Smooth muscle cell (in vitro differentiated cells): ENCODE data around the gene TEKT3. TPM values are rescaled to one million over a fixed set of nuclear protein-coding genes. Genes with fewer than 3 reads are reported as not detected.

Source experiments
- DNase-seq: peaks from one replicate; lab custom pipeline; 2025; ENCODE audit not compliant: unreplicated experiment; lab: John Stamatoyannopoulos, UW
- H2AFZ ChIP-seq: fragments of 200-600 bp; sonication (generic); 2 replicates; pipeline ENCODE4 v1.6.0; 2016; ENCODE audit warnings: antibody characterized with exemption, low read depth, mild to moderate bottlenecking
- H3F3A ChIP-seq: fragments of 200-600 bp; sonication (generic); 2 replicates; pipeline ENCODE4 v1.6.0; 2017; ENCODE audit warnings: antibody characterized with exemption, low read depth
- H3K27ac ChIP-seq: fragments of 200-600 bp; sonication (generic); 2 replicates; pipeline ENCODE4 v1.5.1; 2016; ENCODE audit warnings: low read depth, mild to moderate bottlenecking
- H3K27me3 ChIP-seq: fragments of 200-600 bp; sonication (generic); 2 replicates; pipeline ENCODE4 v1.6.1; 2016; ENCODE audit warnings: low read depth, mild to moderate bottlenecking
- H3K36me3 ChIP-seq: fragments of 200-600 bp; sonication (generic); 2 replicates; pipeline ENCODE4 v1.5.1; 2016; ENCODE audit warnings: low read depth
- H3K4me1 ChIP-seq: fragments of 200-600 bp; sonication (generic); 2 replicates; pipeline ENCODE4 v1.5.1; 2016; ENCODE audit warnings: low read depth
- H3K4me2 ChIP-seq: fragments of 200-600 bp; sonication (generic); 2 replicates; pipeline ENCODE4 v1.6.0; 2016; ENCODE audit warnings: mild to moderate bottlenecking
- H3K4me3 ChIP-seq: fragments of 200-600 bp; sonication (generic); 2 replicates; pipeline ENCODE4 v1.5.1; 2016; ENCODE audit warnings: mild to moderate bottlenecking
- H3K79me2 ChIP-seq: fragments of 200-600 bp; sonication (generic); 2 replicates; pipeline ENCODE4 v1.6.0; 2016; ENCODE audit warnings: low read depth, mild to moderate bottlenecking
- H3K9ac ChIP-seq: fragments of 200-600 bp; sonication (generic); 2 replicates; pipeline ENCODE4 v1.6.0; 2016; ENCODE audit warnings: low read depth
- H3K9me3 ChIP-seq: fragments of 200-600 bp; sonication (generic); replicated peaks from 2 replicates; pipeline ENCODE4 v1.5.1; 2016; ENCODE audit warnings: low read depth
- H4K20me1 ChIP-seq: fragments of 200-600 bp; sonication (generic); 2 replicates; pipeline ENCODE4 v1.6.0; 2016; ENCODE audit warnings: low read depth
- CTCF ChIP-seq: fragments of 200-600 bp; sonication (generic); IDR thresholded peaks from 2 replicates; pipeline ENCODE4 v1.5.1; 2017; ENCODE audit warnings: borderline replicate concordance, mild to moderate bottlenecking, antibody characterized with exemption; ENCODE audit not compliant: insufficient read depth, poor library complexity, severe bottlenecking
- WGBS: methylation state at CpG from one replicate; pipeline ENCODE4 v1.1.7; 2016; ENCODE audit warnings: low lambda C conversion rate; 5-methylcytosine and 5-hydroxymethylcytosine counted together
- polyA plus RNA-seq: library from polyadenylated mRNA; unstranded; fragments of >200 nt; fragmentation: Nextera tagmentation; extraction: Ambion mirVana; gene quantifications from 2 replicates; pipeline ENCODE4 v1.2.1, GENCODE V29; 2016
- total RNA-seq: library from RNA; depleted of rRNA; stranded (reverse); fragments of >200 nt; gene quantifications from 2 replicates; pipeline ENCODE4 v1.2.3, GENCODE V29; 2014

Gene TEKT3
- total and polyA plus RNA-seq, 2 experiments from 2014 or later: 0.09 to 1.00 TPM

- no peak for DNase-seq
- Histone ChIP-seq H2AFZ (no peak overlapping the region), H4K20me1 (no peaks in the 10 kb centered on the region), H3K27ac (no peak overlapping the region), H3K9me3 (no peaks in the 10 kb centered on the region), H3K4me3 (peak overlapping the region; percentile 81), H3F3A (peaks cover 4% of the 10 kb centered on the region), H3K4me2 (peak overlapping the region; percentile 99), H3K36me3 (no peaks in the 10 kb centered on the region), H3K27me3 (peaks cover 15% of the 10 kb centered on the region), H3K79me2 (peaks cover 15% of the 10 kb centered on the region), H3K9ac (no peak overlapping the region), H3K4me1 (peaks cover 6% of the 10 kb centered on the region)
- 69% methylated on average over 3 of the region's 3 CpGs for WGBS
- no peak for TF ChIP-seq CTCF
Measured at GRCh38 chr17:15263680-15264079, 77.7 kb downstream of the TEKT3 start.

- peak; percentile 49 for DNase-seq
- TF ChIP-seq CTCF: no peak
- peaks cover 6% of the 10 kb centered on the region for H3K4me1 ChIP-seq
- H3F3A ChIP-seq: peaks cover 4% of the 10 kb centered on the region
- peak overlapping the region; percentile 81 for H3K4me3 ChIP-seq
- H3K27ac ChIP-seq: peak overlapping the region; percentile 79
- H3K27me3 ChIP-seq: peaks cover 10% of the 10 kb centered on the region
- H3K4me2 ChIP-seq: peak overlapping the region; percentile 99
- H3K79me2 ChIP-seq: peaks cover 18% of the 10 kb centered on the region
- 4% methylated on average over 17 of the region's 17 CpGs for WGBS
- H2AFZ ChIP-seq: peak overlapping the region; percentile 97
- H3K9ac ChIP-seq: peak overlapping the region; percentile 16
- no peaks in the 10 kb centered on the region for H3K36me3 ChIP-seq
- no peaks in the 10 kb centered on the region for H4K20me1 ChIP-seq
- no peaks in the 10 kb centered on the region for H3K9me3 ChIP-seq
Measured at GRCh38 chr17:15263206-15263579, 78.2 kb downstream of the TEKT3 start.

- Histone ChIP-seq H4K20me1 (no peaks in the 10 kb centered on the region), H3K4me3 (peak overlapping the region; percentile 81), H3F3A (peaks cover 4% of the 10 kb centered on the region), H3K9me3 (no peaks in the 10 kb centered on the region), H2AFZ (peak overlapping the region; percentile 97), H3K79me2 (peaks cover 18% of the 10 kb centered on the region), H3K27me3 (peaks cover 7% of the 10 kb centered on the region), H3K27ac (peak overlapping the region; percentile 79), H3K36me3 (no peaks in the 10 kb centered on the region), H3K4me1 (peaks cover 6% of the 10 kb centered on the region), H3K9ac (peak overlapping the region; percentile 16), H3K4me2 (peak overlapping the region; percentile 99)
- WGBS: 1% methylated on average over 58 of the region's 60 CpGs
- no peak for TF ChIP-seq CTCF
- peak; percentile 63 for DNase-seq
Measured at GRCh38 chr17:15262291-15263205, 78.8 kb downstream of the TEKT3 start.
